HFFc6 (cell line): ENCODE measurements around the gene ZNF479. TPM values are rescaled to one million over a fixed set of nuclear protein-coding genes. Genes with fewer than 3 reads are reported as not detected.
"Not testable (repeated sequence)": the region's sequence is repeated elsewhere in the genome, so short reads cannot be mapped to it uniquely, and the experiment has no call there.

ENCODE experiments used
- DNase-seq: peaks from one replicate; pipeline ENCODE4 v3.0.0-alpha.2; 2018
- H3K27ac Mint-ChIP-seq: 2 replicates; pipeline ENCODE4 v1.8.0; 2020; ENCODE audit warnings: mild to moderate bottlenecking, mixed read lengths
- H3K27me3 Mint-ChIP-seq: 2 replicates; pipeline ENCODE4 v1.8.0; 2021; ENCODE audit warnings: mild to moderate bottlenecking, moderate library complexity, mixed read lengths; ENCODE audit not compliant: insufficient read depth
- H3K36me3 Mint-ChIP-seq: 2 replicates; pipeline ENCODE4 v1.8.0; 2021; ENCODE audit warnings: low read depth, mixed read lengths
- H3K4me1 Mint-ChIP-seq: 2 replicates; pipeline ENCODE4 v1.8.0; 2020; ENCODE audit warnings: low read depth, mixed read lengths
- H3K4me3 Mint-ChIP-seq: 2 replicates; pipeline ENCODE4 v1.8.0; 2020; ENCODE audit warnings: mild to moderate bottlenecking, moderate library complexity, mixed read lengths
- H3K9me3 Mint-ChIP-seq: 2 replicates; pipeline ENCODE4 v1.8.0; 2020; ENCODE audit warnings: mild to moderate bottlenecking, mixed read lengths
- CTCF ChIP-seq: fragments of 200-600 bp; sonication (generic); IDR thresholded peaks from 2 replicates; pipeline ENCODE4 v1.5.0; 2021; ENCODE audit warnings: antibody characterized with exemption, mild to moderate bottlenecking
- long read RNA-seq: library from polyadenylated mRNA; unstranded; transcript quantifications from one replicate; pipeline ENCODE4 v2.0.0, GENCODE V29; 2019
- total RNA-seq, 6 experiments: library from RNA; stranded (reverse); fragmentation: NEBNext Ultra II Directional; extraction: Animal tissue kit (Norgen Biotek cat#: 25700); gene quantifications; 2 replicates in 1 of 6; 3 replicates in 5 of 6; pipeline ENCODE4 v1.2.3, GENCODE V29; 2021

Gene ZNF479
- not detected for total RNA-seq
- long read RNA-seq, result 0 reads

DNA sequence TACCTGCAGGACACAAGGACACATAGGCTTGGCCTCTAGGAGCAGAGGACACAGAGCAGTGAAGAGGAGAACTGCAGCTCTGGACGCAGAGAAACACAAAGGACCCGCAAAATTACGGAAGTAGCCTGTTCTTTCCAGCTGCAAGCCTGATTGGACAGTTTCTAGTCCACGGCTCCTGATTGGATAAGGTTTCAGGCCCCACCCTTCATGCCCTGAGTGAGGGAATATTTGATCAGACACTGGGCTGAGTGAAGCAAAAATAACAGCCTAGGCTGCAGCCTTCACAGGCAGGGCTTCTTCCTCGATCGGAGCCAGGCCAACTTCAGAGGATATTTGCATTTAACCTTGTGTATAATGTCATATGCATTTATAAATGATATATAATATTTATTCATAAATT, at the start of gene ZNF479:
ZNF479 (minus strand) TSS at position 101 of the 400 bp plus-strand sequence. CDS start 112 bp downstream, outside the sequence.
- H3K27ac Mint-ChIP-seq, DNase-seq, H3K27me3 Mint-ChIP-seq, H3K4me3 Mint-ChIP-seq, H3K4me1 Mint-ChIP-seq: not testable (repeated sequence)
- Mint-ChIP-seq H3K9me3 (peaks cover 61% of the 10 kb centered on the region), H3K36me3 (peaks cover 10% of the 10 kb centered on the region; the same call in 1 of the 2 replicates)

DNA sequence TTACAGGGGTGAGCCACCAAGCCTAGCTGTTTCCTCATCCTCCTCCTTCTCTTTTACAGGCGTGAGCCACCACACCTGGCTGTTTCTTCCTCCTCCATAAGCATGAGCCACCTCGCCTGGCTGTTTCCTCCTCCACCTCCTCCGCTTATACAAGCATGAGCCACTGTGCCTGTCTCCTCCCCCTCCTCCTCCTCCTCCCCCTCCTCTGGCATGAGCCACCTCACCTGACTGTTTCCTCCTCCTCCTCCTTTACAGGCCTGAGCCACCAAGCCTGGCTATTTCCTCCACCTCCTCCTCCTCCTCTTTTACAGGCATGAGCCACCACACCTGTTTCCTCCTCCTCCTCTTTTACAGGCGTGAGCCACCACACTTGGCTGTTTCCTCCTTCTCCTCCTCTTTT, 49.8 kb upstream of the ZNF479 start:
- no peak for TF ChIP-seq CTCF
- Mint-ChIP-seq H3K27ac (no peak overlapping the region), H3K27me3 (no peaks in the 10 kb centered on the region)

GRCh38 chr7:57181281-57181680, 49.0 kb upstream of the ZNF479 start:
- Mint-ChIP-seq H3K9me3 (peaks cover 39% of the 10 kb centered on the region), H3K4me1 (no peaks in the 10 kb centered on the region), H3K36me3 (peaks cover 5% of the 10 kb centered on the region; the same call in 1 of the 2 replicates), H3K27ac (no peak overlapping the region), H3K27me3 (no peaks in the 10 kb centered on the region), H3K4me3 (no peak overlapping the region)
- DNase-seq, result no peak
- no peak for TF ChIP-seq CTCF

More for the DNA sequence above, 49.8 kb upstream of the ZNF479 start:
- Mint-ChIP-seq H3K9me3 (peaks cover 35% of the 10 kb centered on the region), H3K36me3 (peaks cover 4% of the 10 kb centered on the region; the same call in 1 of the 2 replicates), H3K4me3 (no peak overlapping the region), H3K4me1 (no peaks in the 10 kb centered on the region)
- DNase-seq, result no peak

- Mint-ChIP-seq H3K9me3 (peaks cover 39% of the 10 kb centered on the region), H3K27ac (no peak overlapping the region), H3K4me3 (no peak overlapping the region), H3K36me3 (peaks cover 5% of the 10 kb centered on the region; the same call in 1 of the 2 replicates), H3K4me1 (no peaks in the 10 kb centered on the region), H3K27me3 (no peaks in the 10 kb centered on the region)
- DNase-seq, result no peak
- TF ChIP-seq CTCF, result no peak
These were observed 47.7 kb upstream of the ZNF479 start for GRCh38 chr7:57179776-57180415.

DNA sequence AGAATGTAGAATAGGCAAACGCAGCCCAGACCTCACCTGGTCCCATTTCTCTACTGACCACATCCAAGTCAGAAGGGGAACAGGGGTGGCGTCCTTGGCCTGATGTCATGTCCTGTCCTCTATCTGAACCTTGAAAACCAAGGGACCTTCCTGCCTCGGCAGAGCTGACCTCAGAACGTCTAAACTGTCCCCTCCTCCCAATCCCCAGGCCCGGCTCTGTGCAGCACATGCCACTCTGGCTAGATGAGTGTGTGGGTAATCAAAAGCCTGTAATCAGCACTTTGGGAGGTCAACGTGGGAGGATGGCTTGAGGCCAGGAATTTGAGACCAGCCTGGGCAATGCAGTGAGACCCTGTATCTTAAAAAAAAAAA, 46.5 kb upstream of the ZNF479 start:
- Mint-ChIP-seq H3K27me3 (no peaks in the 10 kb centered on the region), H3K36me3 (peaks cover 5% of the 10 kb centered on the region; the same call in 1 of the 2 replicates), H3K4me1 (no peaks in the 10 kb centered on the region), H3K4me3 (no peak overlapping the region), H3K27ac (no peak overlapping the region), H3K9me3 (peaks cover 39% of the 10 kb centered on the region)
- no peak for DNase-seq
- no peak for TF ChIP-seq CTCF
